UCSD-AML1 (cell line): ENCODE measurements around the gene MBD3.

Source experiments
- DNase-seq: peaks from one replicate; lab custom pipeline; 2025; ENCODE audit not compliant: unreplicated experiment; lab: John Stamatoyannopoulos, UW

MBD3 gene

GRCh38 chr19:1524287-1524971 is 68.2 kb downstream of the MBD3 start:
- DNase-seq, result no peak
